ENCODE measurements around the gene CRTAC1.

DNA sequence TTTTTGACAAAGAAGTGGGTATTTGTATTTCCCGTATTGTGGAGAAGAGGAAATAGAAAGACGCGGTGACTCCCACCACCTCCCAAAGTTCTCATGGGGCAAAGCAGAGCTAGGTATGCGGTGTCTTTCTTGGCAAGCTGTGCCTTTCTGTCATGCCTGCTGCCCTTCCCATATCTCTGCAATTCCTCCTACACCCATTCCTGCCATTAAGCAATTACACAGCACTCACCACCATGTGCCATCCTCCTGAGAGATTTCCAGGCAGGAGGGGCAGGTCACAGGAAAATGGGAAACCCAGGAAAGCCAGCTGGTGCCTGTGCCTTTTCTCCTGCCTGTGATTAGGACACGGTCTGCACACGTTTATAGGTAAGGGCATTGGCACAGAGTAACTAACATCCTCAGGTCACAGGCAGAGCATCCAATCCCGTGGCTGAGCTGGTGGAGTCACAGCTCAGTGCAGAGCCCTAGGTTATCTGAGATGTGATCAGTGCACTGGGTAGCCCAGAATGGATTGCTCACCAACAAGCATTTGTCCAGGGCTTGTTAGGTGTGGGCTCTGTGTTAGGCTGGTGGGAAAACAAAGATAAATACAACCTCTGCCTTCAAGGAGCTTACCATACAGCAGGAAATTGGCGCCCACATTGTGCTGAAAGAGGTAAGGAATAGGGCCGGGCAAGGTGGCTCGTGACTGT lies 9.4 kb upstream of the CRTAC1 start:
- TF ChIP-seq, protein P1, sequence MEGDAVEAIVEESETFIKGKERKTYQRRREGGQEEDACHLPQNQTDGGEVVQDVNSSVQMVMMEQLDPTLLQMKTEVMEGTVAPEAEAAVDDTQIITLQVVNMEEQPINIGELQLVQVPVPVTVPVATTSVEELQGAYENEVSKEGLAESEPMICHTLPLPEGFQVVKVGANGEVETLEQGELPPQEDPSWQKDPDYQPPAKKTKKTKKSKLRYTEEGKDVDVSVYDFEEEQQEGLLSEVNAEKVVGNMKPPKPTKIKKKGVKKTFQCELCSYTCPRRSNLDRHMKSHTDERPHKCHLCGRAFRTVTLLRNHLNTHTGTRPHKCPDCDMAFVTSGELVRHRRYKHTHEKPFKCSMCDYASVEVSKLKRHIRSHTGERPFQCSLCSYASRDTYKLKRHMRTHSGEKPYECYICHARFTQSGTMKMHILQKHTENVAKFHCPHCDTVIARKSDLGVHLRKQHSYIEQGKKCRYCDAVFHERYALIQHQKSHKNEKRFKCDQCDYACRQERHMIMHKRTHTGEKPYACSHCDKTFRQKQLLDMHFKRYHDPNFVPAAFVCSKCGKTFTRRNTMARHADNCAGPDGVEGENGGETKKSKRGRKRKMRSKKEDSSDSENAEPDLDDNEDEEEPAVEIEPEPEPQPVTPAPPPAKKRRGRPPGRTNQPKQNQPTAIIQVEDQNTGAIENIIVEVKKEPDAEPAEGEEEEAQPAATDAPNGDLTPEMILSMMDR (IDR thresholded peaks at IDR 0.05), result no peak
- TF ChIP-seq POLR2A (IDR thresholded peaks at IDR 0.05), result no peak
